K562 (cell line): ENCODE results near the gene CHAF1A. TPM values are rescaled to one million over a fixed set of nuclear protein-coding genes. Genes with fewer than 3 reads are reported as not detected.

Experiments used
- CAMTA2 ChIP-seq: fragments of 250-450 bp; sonication (Bioruptor Pico); conservative IDR thresholded peaks from 2 replicates; pipeline ENCODE4 v1.5.1; 2022
- ELF1 ChIP-seq: fragments of 200-800 bp; sonication (Bioruptor generic); IDR thresholded peaks from 2 replicates; pipeline ENCODE4 v1.6.1; 2016; ENCODE audit warnings: missing genetic modification characterization, missing compliant biosample characterization
- FIP1L1 ChIP-seq: fragments of 200-400 bp; formaldehyde crosslinking; IDR thresholded peaks from 2 replicates; pipeline ENCODE4 v1.6.1; 2018; ENCODE audit warnings: mild to moderate bottlenecking, low read depth, low read length; ENCODE audit not compliant: poor library complexity, severe bottlenecking
- HDAC3 ChIP-seq: fragments of 450-650 bp; IDR thresholded peaks from 2 replicates; pipeline ENCODE4 v1.6.1; 2018; ENCODE audit warnings: borderline replicate concordance, mild to moderate bottlenecking, moderate library complexity; ENCODE audit not compliant: partially characterized antibody
- HDAC8 ChIP-seq: fragments of 450-650 bp; IDR thresholded peaks from 2 replicates; pipeline ENCODE4 v1.6.1; 2016; ENCODE audit warnings: mild to moderate bottlenecking, missing genetic modification characterization, moderate library complexity, missing compliant biosample characterization
- HES1 ChIP-seq: fragments of 450-650 bp; IDR thresholded peaks from 2 replicates; pipeline ENCODE4 v1.6.1; 2016; ENCODE audit warnings: low read depth, mild to moderate bottlenecking, moderate library complexity
- HEY1 ChIP-seq: fragments of 250-450 bp; sonication (Bioruptor Pico); IDR thresholded peaks from 2 replicates; pipeline ENCODE4 v1.5.0; 2020; ENCODE audit warnings: mild to moderate bottlenecking, moderate library complexity, borderline replicate concordance
- HINFP ChIP-seq: fragments of 450-650 bp; conservative IDR thresholded peaks from 2 replicates; pipeline ENCODE4 v1.6.1; 2016; ENCODE audit warnings: missing genetic modification characterization, low read depth, mild to moderate bottlenecking, control low read depth, missing compliant biosample characterization
- L3MBTL2 ChIP-seq: fragments of 450-650 bp; IDR thresholded peaks from 2 replicates; pipeline ENCODE4 v1.6.1; 2016; ENCODE audit warnings: mild to moderate bottlenecking, moderate library complexity
- NUFIP1 ChIP-seq: fragments of 450-650 bp; IDR thresholded peaks from 2 replicates; pipeline ENCODE4 v1.6.1; 2018; ENCODE audit not compliant: partially characterized antibody
- RBM17 ChIP-seq: fragments of 200-400 bp; formaldehyde crosslinking; IDR thresholded peaks from 2 replicates; pipeline ENCODE4 v1.6.1; 2017; ENCODE audit warnings: low read depth, mild to moderate bottlenecking, low read length, borderline replicate concordance
- SRF ChIP-seq, 2 experiments: fragments of 250-450, 450-650 bp in 1 of 2; sonication (Bioruptor Pico) in 1 of 2; sonication (generic) in 1 of 2; formaldehyde crosslinking; IDR thresholded peaks; 2 replicates each; pipeline versions ENCODE4 v1.5.0 to v1.5.1; 2020 to 2022; ENCODE audit warnings: mild to moderate bottlenecking in 1 of 2, missing genetic modification reagents in 1 of 2
- TEAD1 ChIP-seq, 2 experiments: fragments of 450-650 bp in 1 of 2; sonication (generic) in 1 of 2; formaldehyde crosslinking; IDR thresholded peaks; 2 replicates each; pipeline versions ENCODE4 v1.4.0 to v1.8.0; 2020 to 2022; ENCODE audit warnings: mild to moderate bottlenecking in 2 of 2, missing genetic modification reagents in 1 of 2
- ZNF174 ChIP-seq: fragments of 250-450 bp; sonication (Bioruptor Pico); IDR thresholded peaks from 2 replicates; pipeline ENCODE4 v1.4.0; 2020; ENCODE audit warnings: mild to moderate bottlenecking
- ZNF224 ChIP-seq: sonication (generic); formaldehyde crosslinking; IDR thresholded peaks from 2 replicates; pipeline ENCODE4 v1.8.0; 2022; ENCODE audit warnings: mild to moderate bottlenecking, missing genetic modification reagents
- ZNF431 ChIP-seq: sonication (generic); formaldehyde crosslinking; IDR thresholded peaks from 2 replicates; pipeline ENCODE4 v1.8.0; 2022; ENCODE audit warnings: mild to moderate bottlenecking, missing genetic modification reagents
- ZNF589 ChIP-seq: fragments of 200-800 bp; sonication (Bioruptor generic); IDR thresholded peaks from 2 replicates; pipeline ENCODE4 v1.6.1; 2016; ENCODE audit warnings: low read depth, missing genetic modification characterization, missing compliant biosample characterization
- ZNF707 ChIP-seq: fragments of 250-450 bp; sonication (Bioruptor Pico); conservative IDR thresholded peaks from 2 replicates; pipeline ENCODE4 v1.8.0; 2022; ENCODE audit warnings: inconsistent platforms, mild to moderate bottlenecking, moderate library complexity
- polyA plus RNA-seq, 8 experiments: library from polyadenylated mRNA; depleted of rRNA in 4 of 8; stranded (reverse) in 5 of 8; unstranded in 3 of 8; fragments of >200 nt; fragmentation: Nextera tagmentation in 2 of 8; fragmentation: Illumina TruSeq in 1 of 8; extraction: Ambion mirVana in 2 of 8; extraction: Trizol in 1 of 8; gene quantifications; 2 replicates each; pipeline versions ENCODE4 v1.2.1 to v1.2.3, GENCODE V29; 2011 to 2014; ENCODE audit warnings: inconsistent platforms in 1 of 8, missing spikeins in 1 of 8
- total RNA-seq, 7 experiments: library from RNA; depleted of rRNA in 6 of 7; stranded (reverse); fragments of >200 nt in 6 of 7; fragmentation: Illumina TruSeq in 2 of 7; extraction: Trizol in 2 of 7; gene quantifications; 2 replicates each; pipeline versions ENCODE4 v1.2.1 to v1.2.3, GENCODE V29; 2011 to 2021; ENCODE audit warnings: low replicate concordance in 1 of 7
- TF ChIP-seq, protein P1 (sequence below): fragments of 450-650 bp; formaldehyde crosslinking; IDR thresholded peaks from 2 replicates; pipeline ENCODE4 v1.4.0; 2022; ENCODE audit warnings: missing genetic modification characterization
- TF ChIP-seq, protein P2 (sequence below): fragments of 450-650 bp; IDR thresholded peaks from 2 replicates; pipeline ENCODE4 v1.6.1; 2016; ENCODE audit warnings: antibody characterized with exemption
- TF ChIP-seq, protein P3 (sequence below): sonication (generic); formaldehyde crosslinking; IDR thresholded peaks from 2 replicates; pipeline ENCODE4 v1.8.1; 2023; ENCODE audit warnings: mild to moderate bottlenecking, missing genetic modification reagents

Gene CHAF1A
- total and polyA plus RNA-seq, 9 of the 15 experiments (the other 6 are each of a cell fraction or from before 2014, with no cell fraction given), result 1.6 to 86.9 (median 45.2) TPM

DNA sequence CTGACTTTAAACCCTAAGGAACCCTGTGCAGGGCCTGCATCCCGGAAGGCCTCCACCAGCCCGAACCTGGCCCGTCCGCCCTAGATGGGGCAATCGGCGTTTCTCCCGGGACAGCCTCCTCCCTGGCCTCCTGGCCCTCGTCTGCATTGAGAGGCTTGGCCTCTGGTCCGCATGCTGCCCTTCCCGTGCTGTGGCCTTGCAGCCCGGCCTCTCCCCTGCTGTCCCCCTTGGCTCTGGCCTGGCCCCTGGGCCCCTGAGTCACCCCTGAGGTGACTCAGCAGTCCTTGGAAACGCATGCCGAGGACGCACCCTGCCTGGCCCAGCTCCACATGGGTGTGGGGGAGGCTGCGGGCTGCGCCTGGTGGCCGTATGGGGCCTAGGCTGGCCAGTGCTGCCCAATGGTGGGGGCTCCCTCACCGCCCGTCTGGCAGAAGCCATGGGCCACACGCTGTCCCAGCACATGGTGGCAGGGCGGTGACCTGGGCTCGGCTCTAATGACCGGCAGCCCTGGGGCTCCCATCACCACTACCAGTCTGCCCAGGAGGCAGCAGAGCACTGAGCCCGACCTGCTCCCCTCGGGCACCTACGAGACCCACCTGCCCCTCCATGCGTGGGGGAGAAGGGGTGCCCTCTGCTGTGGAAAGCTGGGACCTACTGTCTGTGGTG is 27.8 kb upstream of the CHAF1A start (continued):
- TF ChIP-seq RBM17, result no peak
- TF ChIP-seq SRF (CRISPR knock-in tag; IDR thresholded peaks at IDR 0.05), result peak; percentile 50 to 69; a peak in 2 of 4 replicates
- peak; percentile 72 for TF ChIP-seq ELF1 (tag)
- TF ChIP-seq ZNF707, result peak; percentile 58; the same call in 1 of the 2 replicates
- peak; percentile 94 for TF ChIP-seq NUFIP1
- TF ChIP-seq, protein P1, sequence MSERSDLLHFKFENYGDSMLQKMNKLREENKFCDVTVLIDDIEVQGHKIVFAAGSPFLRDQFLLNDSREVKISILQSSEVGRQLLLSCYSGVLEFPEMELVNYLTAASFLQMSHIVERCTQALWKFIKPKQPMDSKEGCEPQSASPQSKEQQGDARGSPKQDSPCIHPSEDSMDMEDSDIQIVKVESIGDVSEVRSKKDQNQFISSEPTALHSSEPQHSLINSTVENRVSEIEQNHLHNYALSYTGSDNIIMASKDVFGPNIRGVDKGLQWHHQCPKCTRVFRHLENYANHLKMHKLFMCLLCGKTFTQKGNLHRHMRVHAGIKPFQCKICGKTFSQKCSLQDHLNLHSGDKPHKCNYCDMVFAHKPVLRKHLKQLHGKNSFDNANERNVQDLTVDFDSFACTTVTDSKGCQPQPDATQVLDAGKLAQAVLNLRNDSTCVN, result 0 out of 2 replicates have a peak, but pooled peaks have one; percentile 68
- TF ChIP-seq, protein P2, sequence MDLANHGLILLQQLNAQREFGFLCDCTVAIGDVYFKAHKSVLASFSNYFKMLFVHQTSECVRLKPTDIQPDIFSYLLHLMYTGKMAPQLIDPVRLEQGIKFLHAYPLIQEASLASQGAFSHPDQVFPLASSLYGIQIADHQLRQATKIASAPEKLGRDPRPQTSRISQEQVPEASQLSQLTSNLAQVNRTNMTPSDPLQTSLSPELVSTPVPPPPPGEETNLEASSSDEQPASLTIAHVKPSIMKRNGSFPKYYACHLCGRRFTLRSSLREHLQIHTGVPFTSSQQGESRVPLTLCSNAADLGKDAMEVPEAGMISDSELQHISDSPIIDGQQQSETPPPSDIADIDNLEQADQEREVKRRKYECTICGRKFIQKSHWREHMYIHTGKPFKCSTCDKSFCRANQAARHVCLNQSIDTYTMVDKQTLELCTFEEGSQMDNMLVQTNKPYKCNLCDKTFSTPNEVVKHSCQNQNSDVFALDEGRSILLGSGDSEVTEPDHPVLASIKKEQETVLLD, result peak; percentile 80
- TF ChIP-seq FIP1L1, result peak; percentile 95
- TF ChIP-seq HDAC3, result no peak
- peak; percentile 74; the same call in 1 of the 2 replicates for TF ChIP-seq CAMTA2 (CRISPR knock-in tag)
- peak; percentile 77; the same call in 1 of the 2 replicates for TF ChIP-seq ZNF431 (CRISPR knock-in tag)
- TF ChIP-seq HINFP (tag), result peak; percentile 88
- peak; percentile 15 for TF ChIP-seq HES1
- TF ChIP-seq ZNF589 (CRISPR knock-in tag), result peak; percentile 95
- peak; percentile 20; the same call in 1 of the 2 replicates for TF ChIP-seq ZNF224 (CRISPR knock-in tag)
- TF ChIP-seq HEY1, result peak; percentile 88
- TF ChIP-seq, protein P3, sequence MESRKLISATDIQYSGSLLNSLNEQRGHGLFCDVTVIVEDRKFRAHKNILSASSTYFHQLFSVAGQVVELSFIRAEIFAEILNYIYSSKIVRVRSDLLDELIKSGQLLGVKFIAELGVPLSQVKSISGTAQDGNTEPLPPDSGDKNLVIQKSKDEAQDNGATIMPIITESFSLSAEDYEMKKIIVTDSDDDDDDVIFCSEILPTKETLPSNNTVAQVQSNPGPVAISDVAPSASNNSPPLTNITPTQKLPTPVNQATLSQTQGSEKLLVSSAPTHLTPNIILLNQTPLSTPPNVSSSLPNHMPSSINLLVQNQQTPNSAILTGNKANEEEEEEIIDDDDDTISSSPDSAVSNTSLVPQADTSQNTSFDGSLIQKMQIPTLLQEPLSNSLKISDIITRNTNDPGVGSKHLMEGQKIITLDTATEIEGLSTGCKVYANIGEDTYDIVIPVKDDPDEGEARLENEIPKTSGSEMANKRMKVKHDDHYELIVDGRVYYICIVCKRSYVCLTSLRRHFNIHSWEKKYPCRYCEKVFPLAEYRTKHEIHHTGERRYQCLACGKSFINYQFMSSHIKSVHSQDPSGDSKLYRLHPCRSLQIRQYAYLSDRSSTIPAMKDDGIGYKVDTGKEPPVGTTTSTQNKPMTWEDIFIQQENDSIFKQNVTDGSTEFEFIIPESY (CRISPR knock-in tag), result peak; percentile 92
- peak; percentile 88; the same call in 1 of the 2 replicates for TF ChIP-seq ZNF174 (CRISPR knock-in tag)
- peak; percentile 99 for TF ChIP-seq L3MBTL2
- TF ChIP-seq HDAC8 (tag), result peak; percentile 92
- TF ChIP-seq TEAD1 (CRISPR knock-in tag; IDR thresholded peaks at IDR 0.05), result peak; percentile 93 to 94
